NT2/D1 (cell line): ENCODE measurements around the gene MRPL18.

Experiments used
- YY1 ChIP-seq: IDR thresholded peaks from 2 replicates; pipeline ENCODE4 v1.6.1; 2011; ENCODE audit not compliant: insufficient read length, insufficient read depth
- ZNF274 ChIP-seq: IDR thresholded peaks from 2 replicates; pipeline ENCODE4 v1.6.1; 2011; ENCODE audit warnings: mild to moderate bottlenecking, low read depth, low read length

DNA sequence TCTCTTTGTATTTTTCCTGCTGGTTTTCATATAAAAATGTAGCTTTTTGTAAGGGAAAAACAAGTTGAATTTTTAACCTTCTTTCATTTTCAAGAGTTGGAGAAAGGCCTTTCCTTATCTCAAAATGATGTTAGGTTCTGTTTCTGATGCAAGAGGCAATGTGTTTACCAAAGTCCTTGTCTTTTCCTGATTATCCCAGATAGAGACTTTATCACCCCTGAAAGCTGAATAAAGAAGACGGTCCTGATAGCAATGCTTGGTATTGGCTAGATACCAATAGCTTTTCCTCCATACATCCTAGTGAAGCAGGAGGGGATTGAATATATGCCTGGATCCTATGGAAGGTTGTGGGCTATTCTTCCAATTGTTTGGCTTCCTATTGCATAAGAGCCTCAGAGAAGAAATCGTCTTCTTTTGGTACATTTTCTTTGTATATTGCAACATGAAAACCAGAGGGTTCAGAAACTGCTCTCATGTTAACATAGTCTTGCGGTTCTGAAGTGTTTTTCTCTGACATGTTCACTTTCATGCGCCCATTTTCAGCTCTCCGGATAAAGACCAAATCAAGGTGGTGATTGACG lies 15.3 kb downstream of the MRPL18 start:
- no peak for TF ChIP-seq YY1
- no peak for TF ChIP-seq ZNF274
